Liver (tissue), 9 donors: Measurements from ENCODE around the gene SH3PXD2A. TPM values are rescaled to one million over a fixed set of nuclear protein-coding genes. Genes with fewer than 3 reads are reported as not detected.

Experiments
- DNase-seq: peaks from one replicate; pipeline ENCODE4 v3.0.0-alpha.2; 2017; ENCODE audit warnings: low spot score
- H3K27ac ChIP-seq, 2 donors: one replicate each; pipeline ENCODE4 v1.7.0; 2013; ENCODE audit warnings: inconsistent platforms in 2 of 2, low read length in 2 of 2, control low read depth in 1 of 2, low read depth in 1 of 2, mild to moderate bottlenecking in 1 of 2
- H3K27me3 ChIP-seq, 4 donors: one replicate each; pipeline versions ENCODE4 v1.6.1 to v1.7.0; 2013; ENCODE audit warnings: low read length in 3 of 4, inconsistent platforms in 1 of 4, mild to moderate bottlenecking in 1 of 4, moderate library complexity in 1 of 4; ENCODE audit not compliant: control insufficient read depth in 4 of 4, insufficient read depth in 4 of 4
- H3K36me3 ChIP-seq, 4 donors: one replicate each; pipeline versions ENCODE4 v1.6.1 to v1.7.0; 2013; ENCODE audit warnings: low read length in 3 of 4, mild to moderate bottlenecking in 3 of 4, low read depth in 1 of 4, moderate library complexity in 1 of 4; ENCODE audit not compliant: control insufficient read depth in 4 of 4, insufficient read depth in 3 of 4
- H3K4me1 ChIP-seq, 4 donors: one replicate each; pipeline versions ENCODE4 v1.6.1 to v1.7.0; 2013; ENCODE audit warnings: low read length in 3 of 4, mild to moderate bottlenecking in 3 of 4, moderate library complexity in 1 of 4; ENCODE audit not compliant: control insufficient read depth in 4 of 4, insufficient read depth in 4 of 4
- H3K4me3 ChIP-seq, 3 donors: one replicate each; pipeline versions ENCODE4 v1.6.1 to v1.7.0; 2013; ENCODE audit warnings: low read length in 3 of 3, control low read depth in 1 of 3, low read depth in 1 of 3, mild to moderate bottlenecking in 1 of 3
- H3K9ac ChIP-seq, 2 donors: one replicate each; pipeline ENCODE4 v1.7.0; 2013; ENCODE audit warnings: low read length in 2 of 2, mild to moderate bottlenecking in 2 of 2, moderate library complexity in 2 of 2, control low read depth in 1 of 2, low read depth in 1 of 2
- H3K9me3 ChIP-seq, 4 donors: one replicate each; pipeline versions ENCODE4 v1.6.1 to v1.7.0; 2013; ENCODE audit warnings: low read length in 3 of 4; ENCODE audit not compliant: control insufficient read depth in 4 of 4
- ATF3 ChIP-seq: IDR thresholded peaks from 2 replicates; pipeline ENCODE4 v1.6.1; 2016; ENCODE audit warnings: antibody characterized with exemption
- CTCF ChIP-seq: fragments of 150-350 bp; IDR thresholded peaks from 2 replicates; pipeline ENCODE4 v1.5.1; 2017; ENCODE audit warnings: improper control_type of control experiment, low read depth, low read length; ENCODE audit not compliant: missing input control
- EGR1 ChIP-seq, 2 donors: IDR thresholded peaks; 2 replicates each; pipeline ENCODE4 v1.6.1; 2016 to 2018; ENCODE audit warnings: antibody characterized with exemption in 2 of 2, low read depth in 2 of 2
- FOXA1 ChIP-seq: IDR thresholded peaks from 2 replicates; pipeline ENCODE4 v1.6.1; 2016; ENCODE audit warnings: antibody characterized with exemption
- FOXA2 ChIP-seq: IDR thresholded peaks from 2 replicates; pipeline ENCODE4 v1.6.1; 2016; ENCODE audit warnings: antibody characterized with exemption
- GABPA ChIP-seq, 2 donors: IDR thresholded peaks in 1 of 2; conservative IDR thresholded peaks in 1 of 2; 2 replicates each; pipeline ENCODE4 v1.6.1; 2016; ENCODE audit warnings: antibody characterized with exemption in 2 of 2, mild to moderate bottlenecking in 1 of 2, moderate library complexity in 1 of 2
- HNF4A ChIP-seq, 2 donors: conservative IDR thresholded peaks; 2 replicates each; pipeline ENCODE4 v1.6.1; 2016; ENCODE audit warnings: antibody characterized with exemption in 2 of 2, mild to moderate bottlenecking in 2 of 2
- HNF4G ChIP-seq: IDR thresholded peaks from 2 replicates; pipeline ENCODE4 v1.6.1; 2016; ENCODE audit warnings: antibody characterized with exemption
- JUND ChIP-seq, 2 donors: IDR thresholded peaks; 2 replicates each; pipeline ENCODE4 v1.6.1; 2016; ENCODE audit warnings: antibody characterized with exemption in 2 of 2
- MAX ChIP-seq: IDR thresholded peaks from 2 replicates; pipeline ENCODE4 v1.6.1; 2016; ENCODE audit warnings: antibody characterized with exemption
- NR2F2 ChIP-seq: IDR thresholded peaks from 2 replicates; pipeline ENCODE4 v1.6.1; 2016; ENCODE audit warnings: antibody characterized with exemption
- RAD21 ChIP-seq, 2 donors: IDR thresholded peaks; 2 replicates each; pipeline ENCODE4 v1.6.1; 2016; ENCODE audit warnings: antibody characterized with exemption in 2 of 2, mild to moderate bottlenecking in 2 of 2
- REST ChIP-seq: IDR thresholded peaks from 2 replicates; pipeline ENCODE4 v1.6.1; 2016; ENCODE audit warnings: antibody characterized with exemption, mild to moderate bottlenecking
- RXRA ChIP-seq, 2 donors: IDR thresholded peaks; 2 replicates each; pipeline ENCODE4 v1.6.1; 2017 to 2018; ENCODE audit warnings: antibody characterized with exemption in 2 of 2, mild to moderate bottlenecking in 1 of 2
- SP1 ChIP-seq: IDR thresholded peaks from 2 replicates; pipeline ENCODE4 v1.6.1; 2018; ENCODE audit warnings: antibody characterized with exemption, mild to moderate bottlenecking
- TAF1 ChIP-seq: conservative IDR thresholded peaks from 2 replicates; pipeline ENCODE4 v1.6.1; 2016; ENCODE audit warnings: antibody characterized with exemption, mild to moderate bottlenecking
- YY1 ChIP-seq: IDR thresholded peaks from 2 replicates; pipeline ENCODE4 v1.6.1; 2016; ENCODE audit warnings: antibody characterized with exemption, mild to moderate bottlenecking
- ZBTB33 ChIP-seq: IDR thresholded peaks from 2 replicates; pipeline ENCODE4 v1.6.1; 2016; ENCODE audit warnings: antibody characterized with exemption
- WGBS: extraction: QIAGEN DNeasy Blood & Tissue Kit; methylation state at CpG from one replicate; pipeline ENCODE4 v1.1.7; 2013; 5-methylcytosine and 5-hydroxymethylcytosine counted together
- polyA plus RNA-seq, 2 donors: library from polyadenylated mRNA; stranded (reverse) in 1 of 2; unstranded in 1 of 2; fragments of 200-250 nt in 1 of 2; fragments of >200 nt in 1 of 2; fragmentation: Nextera tagmentation in 1 of 2; extraction: Ambion mirVana in 1 of 2; gene quantifications; one replicate each; pipeline versions ENCODE4 v1.2.1 to v1.2.3, GENCODE V29; 2013 to 2015
- total RNA-seq, 2 donors: library from RNA; depleted of rRNA; stranded (reverse); fragments of >200 nt; gene quantifications; one replicate each; pipeline ENCODE4 v1.2.3, GENCODE V29; 2014
- donor health status: healthy.
- donor health status: healthy.
- donor health status: healthy.
- donor health status: healthy.
- donor health status: healthy.

The SH3PXD2A gene
- total and polyA plus RNA-seq, 4 donors: 0.82 to 5.5 (median 3.9) TPM

GRCh38 chr10:103800789-103801540 is 54.4 kb downstream of the SH3PXD2A start:
- H3K9ac ChIP-seq: no peak overlapping the region
- no peak overlapping the region for H3K4me3 ChIP-seq
- H3K27me3 ChIP-seq: no peaks in the 10 kb centered on the region
- no peak overlapping the region for H3K27ac ChIP-seq
- no peaks in the 10 kb centered on the region for H3K36me3 ChIP-seq
- DNase-seq: no peak
- no peaks in the 10 kb centered on the region for H3K4me1 ChIP-seq
- WGBS: 73% methylated on average over 10 of the region's 10 CpGs
- TF ChIP-seq NR2F2 (no peak), ZBTB33 (no peak), RXRA (IDR thresholded peaks at IDR 0.05) (no peak), YY1 (no peak), HNF4A (conservative IDR thresholded peaks at IDR 0.05) (no peak), RAD21 (IDR thresholded peaks at IDR 0.05) (no peak), FOXA1 (no peak), FOXA2 (no peak), CTCF (no peak), REST (no peak), JUND (IDR thresholded peaks at IDR 0.05) (no peak), TAF1 (no peak), GABPA (IDR thresholded peaks at IDR 0.05 in 1 of 2, conservative IDR thresholded peaks at IDR 0.05 in 1 of 2) (no peak), ATF3 (no peak), SP1 (no peak), HNF4G (no peak)
- H3K9me3 ChIP-seq: no peaks in the 10 kb centered on the region

- WGBS: 92% methylated on average over 3 of the region's 3 CpGs
- Histone ChIP-seq H3K27ac (no peak overlapping the region), H3K4me3 (no peak overlapping the region), H3K4me1 (no peaks in the 10 kb centered on the region), H3K9me3 (no peaks in the 10 kb centered on the region), H3K36me3 (no peaks in the 10 kb centered on the region), H3K27me3 (no peaks in the 10 kb centered on the region), H3K9ac (no peak overlapping the region)
- no peak for DNase-seq
- no peak for TF ChIP-seq REST
- TF ChIP-seq GABPA (IDR thresholded peaks at IDR 0.05 in 1 of 2, conservative IDR thresholded peaks at IDR 0.05 in 1 of 2): no peak
- TF ChIP-seq MAX: no peak
- TF ChIP-seq EGR1 (IDR thresholded peaks at IDR 0.05; ENCODE audit: low read depth in 2 of 2): no peak
- TF ChIP-seq RXRA (IDR thresholded peaks at IDR 0.05): no peak
- TF ChIP-seq FOXA2: no peak
- no peak for TF ChIP-seq CTCF
- TF ChIP-seq HNF4G: no peak
- TF ChIP-seq YY1: no peak
Observed at GRCh38 chr10:103800089-103800488, 55.3 kb downstream of the SH3PXD2A start.
